PC-9 (cell line): Measurements from ENCODE around the gene KL.
A peak's percentile ranks its signal among the peaks of the same experiment; 100 is the strongest.

ENCODE experiments used
- CTCF ChIP-seq: fragments of 200-600 bp; sonication (generic); conservative IDR thresholded peaks from 2 replicates; pipeline ENCODE4 v1.6.1; 2017; ENCODE audit warnings: mixed run types, antibody characterized with exemption, mild to moderate bottlenecking, moderate library complexity
- EZH2 ChIP-seq: fragments of 200-600 bp; sonication (generic); IDR thresholded peaks from 2 replicates; pipeline ENCODE4 v1.8.0; 2017; ENCODE audit warnings: antibody characterized with exemption, low read depth

DNA sequence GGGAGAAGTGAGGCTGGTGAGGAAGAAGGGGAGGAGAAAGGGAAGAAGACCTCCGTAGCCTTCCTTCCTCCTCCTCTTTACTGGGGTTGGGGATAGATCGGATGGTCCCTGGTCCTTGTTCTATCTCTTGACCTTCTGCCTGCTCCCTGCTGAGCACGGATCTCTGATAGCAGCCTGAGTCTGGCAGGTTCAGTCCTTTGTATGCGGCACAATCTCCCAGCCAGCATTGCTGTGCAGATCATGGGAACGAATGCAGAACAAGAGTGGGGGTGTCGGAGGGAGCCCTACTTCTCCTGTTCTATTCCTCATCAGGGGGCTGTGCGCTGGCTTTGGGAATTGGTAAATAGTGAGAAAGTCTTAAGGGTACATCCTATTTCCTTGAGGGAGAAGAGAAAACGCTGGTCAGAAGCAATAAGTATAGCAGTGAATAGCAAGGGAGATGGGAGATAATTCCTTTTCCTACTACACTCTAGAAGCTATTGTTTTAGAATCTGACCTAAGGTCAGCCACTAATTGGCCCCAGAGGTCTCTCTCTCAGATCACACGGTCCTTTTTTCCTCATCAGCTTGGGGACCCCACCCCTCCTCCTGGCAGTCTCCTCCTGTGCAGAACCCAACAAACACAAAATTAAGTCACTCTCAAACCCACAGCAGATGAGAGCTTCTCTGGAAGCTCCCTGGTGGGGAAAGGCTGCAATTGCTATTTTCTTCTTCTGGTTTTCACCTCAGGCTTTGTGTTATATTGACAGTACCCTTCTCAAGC lies 41.0 kb downstream of the KL start:
- peak; percentile 49; the same call in 1 of the 2 replicates for TF ChIP-seq CTCF
- TF ChIP-seq EZH2, result no peak
